HS-5 (cell line): ENCODE results near the gene SPRED2.

Experiments used
- DNase-seq: peaks from one replicate; pipeline ENCODE4 v3.0.0-alpha.2; 2012; ENCODE audit warnings: low read depth

The SPRED2 gene

GRCh38 chr2:65364986-65365733, 67.2 kb downstream of the SPRED2 start:
- DNase-seq: no peak

GRCh38 chr2:65363879-65364666, 68.3 kb downstream of the SPRED2 start:
- no peak for DNase-seq

GRCh38 chr2:65361623-65362022, 70.8 kb downstream of the SPRED2 start:
- no peak for DNase-seq

GRCh38 chr2:65360441-65360840, 72.0 kb downstream of the SPRED2 start:
- DNase-seq: no peak

- no peak for DNase-seq
Observed at GRCh38 chr2:65358678-65359400, 73.6 kb downstream of the SPRED2 start.

GRCh38 chr2:65357959-65358294, 74.5 kb downstream of the SPRED2 start:
- DNase-seq: no peak

GRCh38 chr2:65357095-65357958, 75.1 kb downstream of the SPRED2 start:
- DNase-seq: no peak

- DNase-seq: no peak
Observed at GRCh38 chr2:65355186-65355831, 77.1 kb downstream of the SPRED2 start.

- DNase-seq: no peak
Observed at GRCh38 chr2:65354773-65355172, 77.6 kb downstream of the SPRED2 start.

- DNase-seq: no peak
Observed at GRCh38 chr2:65353927-65354326, 78.5 kb downstream of the SPRED2 start.

- no peak for DNase-seq
Observed at GRCh38 chr2:65353046-65353445, 79.4 kb downstream of the SPRED2 start.

- no peak for DNase-seq
Observed at GRCh38 chr2:65351948-65352595, 80.3 kb downstream of the SPRED2 start.

GRCh38 chr2:65351234-65351947, 81.0 kb downstream of the SPRED2 start:
- no peak for DNase-seq

GRCh38 chr2:65350651-65351056, 81.7 kb downstream of the SPRED2 start:
- DNase-seq: no peak

- no peak for DNase-seq
Observed at GRCh38 chr2:65349863-65350262, 82.5 kb downstream of the SPRED2 start.

- DNase-seq: no peak
Observed at GRCh38 chr2:65347913-65348312, 84.5 kb downstream of the SPRED2 start.

- DNase-seq: no peak
Observed at GRCh38 chr2:65345631-65346030, 86.8 kb downstream of the SPRED2 start.

GRCh38 chr2:65344689-65345088, 87.7 kb downstream of the SPRED2 start:
- no peak for DNase-seq

GRCh38 chr2:65344182-65344581, 88.2 kb downstream of the SPRED2 start:
- no peak for DNase-seq

GRCh38 chr2:65343386-65343785, 89.0 kb downstream of the SPRED2 start:
- DNase-seq: no peak
